Stomach smooth muscle (tissue), 2 donors: ENCODE data around the gene CLN3.
"Not testable (repeated sequence)": the region's sequence is repeated elsewhere in the genome, so short reads cannot be mapped to it uniquely, and the experiment has no call there.

Experiments used
- H3K27ac ChIP-seq: one replicate; pipeline ENCODE4 v1.7.0; 2013; ENCODE audit warnings: mild to moderate bottlenecking, low read length, inconsistent platforms
- H3K27me3 ChIP-seq, 2 donors: one replicate each; pipeline ENCODE4 v1.7.0; 2013; ENCODE audit warnings: low read length in 2 of 2; ENCODE audit not compliant: insufficient read depth in 2 of 2, control insufficient read depth in 1 of 2
- H3K36me3 ChIP-seq, 2 donors: one replicate each; pipeline ENCODE4 v1.7.0; 2013; ENCODE audit warnings: low read length in 2 of 2; ENCODE audit not compliant: control insufficient read depth in 2 of 2, insufficient read depth in 2 of 2
- H3K4me1 ChIP-seq: one replicate; pipeline ENCODE4 v1.7.0; 2013; ENCODE audit warnings: low read length; ENCODE audit not compliant: control insufficient read depth, insufficient read depth
- H3K4me3 ChIP-seq, 2 donors: one replicate each; pipeline ENCODE4 v1.7.0; 2013; ENCODE audit warnings: low read length in 2 of 2
- H3K9ac ChIP-seq, 2 donors: one replicate each; pipeline ENCODE4 v1.7.0; 2013; ENCODE audit warnings: low read length in 2 of 2, mild to moderate bottlenecking in 1 of 2
- H3K9me3 ChIP-seq, 2 donors: one replicate each; pipeline ENCODE4 v1.7.0; 2013; ENCODE audit warnings: low read length in 2 of 2; ENCODE audit not compliant: control insufficient read depth in 2 of 2
- donor health status: healthy.
- donor health status: Pancreatic carcinoma.

The CLN3 gene

DNA sequence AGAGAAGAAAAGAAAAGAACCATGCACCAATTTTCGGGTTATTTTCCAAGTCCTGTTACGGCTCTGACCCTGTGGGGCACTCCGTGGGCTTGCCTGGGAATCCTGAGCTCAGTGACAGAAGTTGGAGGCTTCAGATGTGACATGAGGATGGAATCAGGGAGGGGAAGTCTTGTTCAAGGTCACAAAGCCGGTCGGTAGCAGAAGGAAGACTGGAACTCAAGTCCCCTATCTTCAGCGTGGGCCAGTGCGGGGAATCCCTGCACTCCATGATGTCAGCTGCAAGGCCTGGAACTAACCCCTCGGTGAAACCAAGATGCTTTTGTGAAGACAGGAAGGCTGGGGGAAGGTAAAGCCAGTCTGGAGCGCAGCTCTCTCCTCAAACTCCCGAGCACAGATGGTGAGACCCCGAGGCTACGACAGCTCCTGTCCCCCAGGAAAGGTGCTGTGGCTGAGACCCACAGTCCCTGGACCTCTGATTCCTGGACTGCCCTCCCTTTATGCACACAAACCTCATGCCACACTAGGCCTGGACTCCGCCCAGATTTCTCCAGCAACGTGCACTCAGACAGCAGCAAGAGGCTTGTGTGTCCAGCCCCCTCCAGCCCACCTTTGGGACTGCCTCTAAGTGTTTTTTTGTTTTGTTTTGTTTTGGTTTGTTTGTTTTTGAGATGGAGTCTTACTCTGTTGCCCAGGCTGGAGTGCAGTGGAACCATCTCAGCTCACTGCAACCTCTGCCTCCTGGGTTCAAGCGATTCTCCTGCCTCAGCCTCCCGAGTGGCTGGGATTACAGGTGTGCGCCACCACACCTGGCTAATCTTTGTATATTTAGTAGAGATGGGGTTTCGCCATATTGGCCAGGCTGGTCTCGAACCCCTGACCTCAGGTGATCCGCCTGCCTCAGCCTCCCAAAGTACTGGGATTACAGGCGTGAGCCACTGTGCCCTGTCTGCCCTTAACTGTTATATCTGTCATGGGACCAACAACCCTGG lies 20.2 kb upstream of the CLN3 start:
- Histone ChIP-seq H3K36me3 (no peaks in the 10 kb centered on the region), H3K9ac (no peak overlapping the region), H3K9me3 (no peaks in the 10 kb centered on the region), H3K4me1 (no peaks in the 10 kb centered on the region), H3K27me3 (no peaks in the 10 kb centered on the region), H3K27ac (no peak overlapping the region), H3K4me3 (no peak overlapping the region)

GRCh38 chr16:28511031-28511430 lies 19.2 kb upstream of the CLN3 start:
- Histone ChIP-seq H3K27ac (no peak overlapping the region), H3K4me3 (no peak overlapping the region), H3K27me3 (peaks cover 2 to 3% of the 10 kb centered on the region in 2 donors), H3K9me3 (no peaks in the 10 kb centered on the region), H3K4me1 (no peaks in the 10 kb centered on the region), H3K9ac (no peak overlapping the region), H3K36me3 (no peaks in the 10 kb centered on the region)

GRCh38 chr16:28505489-28506137 lies 13.7 kb upstream of the CLN3 start:
- Histone ChIP-seq H3K36me3 (no peaks in the 10 kb centered on the region), H3K27me3 (peaks cover 3 to 5% of the 10 kb centered on the region in 2 donors), H3K9me3 (no peaks in the 10 kb centered on the region), H3K4me1 (no peaks in the 10 kb centered on the region), H3K27ac (no peak overlapping the region), H3K9ac (no peak overlapping the region), H3K4me3 (no peak overlapping the region)

DNA sequence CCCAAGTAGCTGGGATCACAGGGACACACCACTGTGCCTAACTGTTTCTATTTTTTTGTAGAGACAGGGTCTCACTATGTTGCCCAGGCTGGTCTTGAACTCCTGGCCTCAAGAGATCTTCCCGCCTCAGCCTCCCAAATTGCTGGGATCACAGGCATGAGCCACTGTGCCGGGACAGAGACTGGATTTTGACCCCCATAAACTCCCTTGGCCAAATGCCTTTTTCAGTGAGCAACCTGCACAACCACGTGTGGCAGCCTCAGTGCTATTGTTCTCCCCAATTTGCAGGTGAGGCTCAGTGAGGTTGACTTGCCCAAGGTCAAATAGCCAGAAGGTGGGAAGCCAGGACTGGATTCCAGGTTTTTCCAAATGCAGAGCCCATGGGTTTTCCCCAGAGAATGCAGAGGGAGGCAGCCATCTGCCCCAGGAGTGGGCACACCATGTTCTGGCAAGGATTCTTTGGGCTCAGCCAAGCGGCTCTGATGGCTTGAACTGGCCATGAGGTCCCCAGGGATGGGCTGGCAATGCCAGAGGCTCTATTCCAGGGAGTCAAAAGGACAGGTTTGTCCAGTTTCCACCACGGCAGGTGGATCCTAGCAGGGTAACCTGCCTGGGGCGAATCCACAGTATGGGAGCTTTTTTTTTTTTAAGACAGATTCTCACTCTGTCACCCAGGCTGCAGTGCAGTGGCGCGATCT lies 13.0 kb upstream of the CLN3 start:
- Histone ChIP-seq H3K36me3 (no peaks in the 10 kb centered on the region), H3K27ac (no peak overlapping the region), H3K9ac (no peak overlapping the region), H3K4me3 (no peak overlapping the region), H3K4me1 (no peaks in the 10 kb centered on the region), H3K9me3 (no peaks in the 10 kb centered on the region), H3K27me3 (peaks cover 3 to 5% of the 10 kb centered on the region in 2 donors)

- no peak overlapping the region for H3K27ac ChIP-seq
Observed at GRCh38 chr16:28503470-28504259, 11.8 kb upstream of the CLN3 start.

GRCh38 chr16:28502290-28502689 lies 10.4 kb upstream of the CLN3 start:
- Histone ChIP-seq H3K36me3 (no peaks in the 10 kb centered on the region), H3K27ac (no peak overlapping the region), H3K4me3 (no peak overlapping the region), H3K9ac (no peak overlapping the region), H3K9me3 (no peaks in the 10 kb centered on the region), H3K27me3 (peaks cover 3 to 5% of the 10 kb centered on the region in 2 donors), H3K4me1 (no peaks in the 10 kb centered on the region)

More at GRCh38 chr16:28503470-28504259, 11.8 kb upstream of the CLN3 start:
- peaks cover 3 to 5% of the 10 kb centered on the region in 2 donors for H3K27me3 ChIP-seq
- no peaks in the 10 kb centered on the region for H3K4me1 ChIP-seq
- no peak overlapping the region for H3K4me3 ChIP-seq
- no peaks in the 10 kb centered on the region for H3K36me3 ChIP-seq
- no peak overlapping the region for H3K9ac ChIP-seq
- no peaks in the 10 kb centered on the region for H3K9me3 ChIP-seq

DNA sequence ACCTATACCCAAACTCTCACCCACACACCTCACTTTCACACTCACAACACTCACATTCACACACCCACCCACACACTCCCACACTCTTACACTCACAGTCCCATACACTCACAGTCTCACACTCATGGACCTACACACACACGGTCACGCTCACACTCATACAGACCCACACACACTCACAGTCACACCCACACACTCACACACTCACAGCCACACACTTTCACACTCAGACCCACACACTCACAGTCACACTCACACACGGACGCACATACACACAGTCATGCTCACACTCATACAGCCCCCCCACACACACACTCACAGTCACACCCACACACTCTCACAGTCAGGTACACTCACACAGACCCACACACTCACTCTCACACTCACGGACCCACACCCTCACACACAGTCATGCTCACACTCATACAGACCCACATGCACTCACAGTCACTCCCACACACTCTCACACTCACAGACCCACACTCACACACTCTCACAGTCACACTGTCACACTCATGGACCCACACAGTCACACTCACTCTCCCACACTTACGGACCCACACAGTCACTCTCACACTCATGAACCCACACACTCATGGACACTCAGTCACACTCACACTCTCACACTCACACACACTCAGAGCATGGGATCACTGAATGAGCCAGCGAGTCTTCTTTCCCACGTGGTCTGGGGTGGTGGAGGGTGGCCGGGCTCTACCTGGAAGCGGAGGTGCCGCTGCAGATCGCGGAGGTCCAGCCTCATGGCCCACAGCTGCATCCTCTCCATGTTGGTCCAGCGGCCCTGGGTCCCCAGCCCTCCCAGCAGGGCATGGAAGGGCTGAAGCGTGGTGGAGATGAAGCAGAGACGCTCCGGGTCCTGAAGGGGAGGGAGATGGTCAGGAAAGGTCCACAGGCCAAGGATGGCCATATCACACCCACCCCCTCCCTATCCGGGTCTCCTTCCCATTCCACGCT lies 9.7 kb upstream of the CLN3 start:
- H3K4me3 ChIP-seq: no peak overlapping the region
- no peak overlapping the region for H3K27ac ChIP-seq
- no peaks in the 10 kb centered on the region for H3K9me3 ChIP-seq
- peaks cover 1 to 5% of the 10 kb centered on the region in 2 donors for H3K27me3 ChIP-seq
- H3K36me3 ChIP-seq: no peaks in the 10 kb centered on the region
- H3K9ac ChIP-seq: no peak overlapping the region
- H3K4me1 ChIP-seq: no peaks in the 10 kb centered on the region

DNA sequence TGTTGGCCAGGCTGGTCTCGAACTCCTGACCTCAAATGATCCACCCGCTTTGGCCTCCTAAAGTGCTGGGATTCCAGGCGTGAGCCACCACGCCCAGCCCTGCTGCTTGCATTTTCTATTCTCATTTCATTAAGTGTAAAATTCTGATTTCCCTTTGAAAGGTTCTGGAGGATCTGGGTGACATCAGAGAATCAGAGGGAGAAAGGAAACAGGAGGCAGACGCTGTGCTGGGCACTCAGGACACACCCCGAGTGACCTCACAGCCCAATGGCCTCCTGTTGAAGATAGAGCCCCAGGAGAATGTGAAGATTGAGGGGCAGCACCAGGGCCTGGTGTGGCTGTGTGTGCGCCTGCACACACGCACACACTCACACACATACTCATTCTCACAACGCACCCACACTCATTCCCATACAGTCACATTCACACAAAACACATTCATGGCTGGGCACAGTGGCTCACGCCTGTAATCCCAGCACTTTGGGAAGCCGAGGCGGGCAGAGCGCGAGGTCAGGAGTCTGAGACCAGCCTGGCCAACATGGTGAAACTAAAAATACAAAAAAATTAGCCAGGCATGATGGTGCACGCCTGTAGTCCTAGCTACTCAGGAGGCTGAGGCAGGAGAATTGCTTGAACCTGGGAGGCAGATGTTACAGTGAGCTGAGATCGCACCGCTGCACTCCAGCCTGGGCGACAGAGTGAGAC lies 8.8 kb upstream of the CLN3 start:
- H3K4me1 ChIP-seq, H3K9me3 ChIP-seq, H3K27me3 ChIP-seq, H3K27ac ChIP-seq, H3K9ac ChIP-seq, H3K4me3 ChIP-seq, H3K36me3 ChIP-seq: not testable (repeated sequence)

DNA sequence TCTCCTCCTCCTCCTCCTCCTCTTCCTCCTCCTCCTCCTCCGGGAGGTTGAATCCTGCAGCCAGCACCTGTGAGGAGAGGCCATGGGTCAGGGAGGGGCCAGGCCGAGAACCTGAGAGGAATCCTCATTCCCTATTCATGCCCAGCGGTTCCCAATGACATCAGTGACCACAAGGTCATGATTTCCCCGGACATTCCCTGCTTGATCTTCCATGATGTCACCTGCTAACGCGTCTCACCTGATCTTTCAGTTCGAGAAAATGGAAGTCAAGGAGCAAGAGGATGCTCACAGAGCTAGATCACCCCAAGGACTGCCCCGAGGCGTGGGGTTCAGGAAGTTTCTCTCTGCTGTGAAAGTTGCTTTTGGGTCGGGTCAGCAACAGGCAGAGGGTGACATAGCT lies 8.0 kb upstream of the CLN3 start:
- Histone ChIP-seq H3K36me3 (no peaks in the 10 kb centered on the region), H3K9me3 (no peaks in the 10 kb centered on the region), H3K4me1 (no peaks in the 10 kb centered on the region), H3K27ac (no peak overlapping the region), H3K4me3 (no peak overlapping the region), H3K9ac (no peak overlapping the region), H3K27me3 (peaks cover 0 to 2% of the 10 kb centered on the region in 2 donors)
